Hepatocyte (in vitro differentiated cells): ENCODE data around the gene PLPP6. TPM values are rescaled to one million over a fixed set of nuclear protein-coding genes. Genes with fewer than 3 reads are reported as not detected.
A peak's percentile ranks its signal among the peaks of the same experiment; 100 is the strongest.

Experiments
- DNase-seq: peaks from one replicate; pipeline ENCODE4 v3.0.0-alpha.2; 2016; ENCODE audit warnings: low spot score
- H2AFZ ChIP-seq: fragments of 200-600 bp; sonication (generic); 2 replicates; pipeline ENCODE4 v1.6.0; 2016; ENCODE audit warnings: antibody characterized with exemption, mild to moderate bottlenecking
- H3K27ac ChIP-seq: fragments of 200-600 bp; sonication (generic); 2 replicates; pipeline ENCODE4 v1.5.1; 2016; ENCODE audit warnings: mild to moderate bottlenecking
- H3K27me3 ChIP-seq: fragments of 200-600 bp; sonication (generic); 2 replicates; pipeline ENCODE4 v1.6.1; 2016
- H3K36me3 ChIP-seq: fragments of 200-600 bp; sonication (generic); replicated peaks from 2 replicates; pipeline ENCODE4 v1.5.1; 2016; ENCODE audit warnings: low read depth; ENCODE audit not compliant: insufficient read depth
- H3K4me1 ChIP-seq: fragments of 200-600 bp; sonication (generic); 2 replicates; pipeline ENCODE4 v1.5.1; 2016; ENCODE audit warnings: mild to moderate bottlenecking, moderate library complexity; ENCODE audit not compliant: insufficient read depth
- H3K4me2 ChIP-seq: fragments of 200-600 bp; sonication (generic); 2 replicates; pipeline ENCODE4 v1.6.0; 2016
- H3K4me3 ChIP-seq: fragments of 200-600 bp; sonication (generic); 2 replicates; pipeline ENCODE4 v1.5.1; 2016; ENCODE audit warnings: mild to moderate bottlenecking
- H3K79me2 ChIP-seq: fragments of 200-600 bp; sonication (generic); 2 replicates; pipeline ENCODE4 v1.6.0; 2017; ENCODE audit warnings: mild to moderate bottlenecking
- H3K9me2 ChIP-seq: fragments of 200-600 bp; sonication (generic); replicated peaks from 2 replicates; pipeline ENCODE4 v1.6.0; 2017; ENCODE audit warnings: mild to moderate bottlenecking; ENCODE audit not compliant: insufficient read depth
- H3K9me3 ChIP-seq: fragments of 200-600 bp; sonication (generic); 2 replicates; pipeline ENCODE4 v1.5.1; 2016; ENCODE audit warnings: low read depth, mild to moderate bottlenecking
- H4K20me1 ChIP-seq: fragments of 200-600 bp; sonication (generic); 2 replicates; pipeline ENCODE4 v1.6.0; 2016; ENCODE audit warnings: mild to moderate bottlenecking; ENCODE audit not compliant: insufficient read depth, poor library complexity, severe bottlenecking
- CTCF ChIP-seq: fragments of 200-600 bp; sonication (generic); IDR thresholded peaks from 2 replicates; pipeline ENCODE4 v1.5.1; 2016; ENCODE audit warnings: antibody characterized with exemption, mild to moderate bottlenecking; ENCODE audit not compliant: poor library complexity
- EZH2 ChIP-seq: fragments of 200-600 bp; sonication (generic); IDR thresholded peaks from 2 replicates; pipeline ENCODE4 v1.6.1; 2016; ENCODE audit warnings: antibody characterized with exemption, mild to moderate bottlenecking, borderline replicate concordance
- EZH2phosphoT487 ChIP-seq: fragments of 200-600 bp; sonication (generic); IDR thresholded peaks from one replicate; pipeline ENCODE4 v1.6.1; 2018; ENCODE audit warnings: antibody characterized with exemption, mild to moderate bottlenecking, low read depth, moderate library complexity; ENCODE audit not compliant: unreplicated experiment, severe bottlenecking
- WGBS: methylation state at CpG from one replicate; pipeline ENCODE4 v1.1.6; 2016; ENCODE audit warnings: low lambda C conversion rate; ENCODE audit errors: missing lambda C conversion rate; 5-methylcytosine and 5-hydroxymethylcytosine counted together
- polyA plus RNA-seq: library from polyadenylated mRNA; unstranded; fragments of >200 nt; fragmentation: Nextera tagmentation; extraction: Ambion mirVana; gene quantifications from 2 replicates; pipeline ENCODE4 v1.2.1, GENCODE V29; 2016
- total RNA-seq: library from RNA; depleted of rRNA; stranded (reverse); fragments of >200 nt; gene quantifications from 2 replicates; pipeline ENCODE4 v1.2.3, GENCODE V29; 2014

PLPP6 gene
- total and polyA plus RNA-seq, 2 experiments from 2014 or later: 19.6 to 32.1 TPM

- TF ChIP-seq EZH2phosphoT487 (no peak), EZH2 (no peak), CTCF (no peak)
- no peaks in the 10 kb centered on the region for H4K20me1 ChIP-seq
- H3K9me2 ChIP-seq: no peaks in the 10 kb centered on the region
- H3K27me3 ChIP-seq: no peaks in the 10 kb centered on the region
- H3K4me3 ChIP-seq: no peak overlapping the region
- peak overlapping the region; percentile 61 for H2AFZ ChIP-seq
- DNase-seq: no peak
- peak overlapping the region; percentile 98 for H3K27ac ChIP-seq
- H3K4me2 ChIP-seq: peak overlapping the region; percentile 80
- 96% methylated on average over 3 of the region's 3 CpGs for WGBS
- H3K9me3 ChIP-seq: no peaks in the 10 kb centered on the region
- peaks cover 25% of the 10 kb centered on the region for H3K79me2 ChIP-seq
- H3K4me1 ChIP-seq: peaks cover 22% of the 10 kb centered on the region
- no peaks in the 10 kb centered on the region for H3K36me3 ChIP-seq
These were observed 15.3 kb downstream of the PLPP6 start for GRCh38 chr9:4677392-4677791.

- peaks cover 37% of the 10 kb centered on the region for H3K79me2 ChIP-seq
- WGBS: 2% methylated on average over 16 of the region's 16 CpGs
- H3K4me1 ChIP-seq: peaks cover 22% of the 10 kb centered on the region
- H3K4me2 ChIP-seq: peak overlapping the region; percentile 80
- peak; percentile 30 for DNase-seq
- peak overlapping the region; percentile 38 for H2AFZ ChIP-seq
- TF ChIP-seq EZH2 (no peak), EZH2phosphoT487 (no peak), CTCF (no peak)
- peak overlapping the region; percentile 98 for H3K27ac ChIP-seq
- H3K9me3 ChIP-seq: no peaks in the 10 kb centered on the region
- no peaks in the 10 kb centered on the region for H3K27me3 ChIP-seq
- H3K36me3 ChIP-seq: no peaks in the 10 kb centered on the region
- H3K4me3 ChIP-seq: peak overlapping the region; percentile 48
- H4K20me1 ChIP-seq: no peaks in the 10 kb centered on the region
- H3K9me2 ChIP-seq: no peaks in the 10 kb centered on the region
These were observed 16.7 kb downstream of the PLPP6 start for GRCh38 chr9:4678679-4679267.

GRCh38 chr9:4679268-4680172 is 17.4 kb downstream of the PLPP6 start, which contains the start of gene CDC37L1:
CDC37L1 (plus strand) TSS chr9:4679569; CDS start chr9:4679768, 199 bp downstream.
- Histone ChIP-seq H2AFZ (peak within 1 kb of the TSS; percentile 38), H3K27ac (peak within 1 kb of the TSS; percentile 98), H3K4me3 (peak within 1 kb of the TSS; percentile 62), H3K9me2 (no peaks in the 10 kb centered on the region), H4K20me1 (no peaks in the 10 kb centered on the region), H3K4me1 (peaks cover 22% of the 10 kb centered on the region), H3K79me2 (peaks cover 44% of the 10 kb centered on the region), H3K27me3 (no peaks in the 10 kb centered on the region), H3K36me3 (no peaks in the 10 kb centered on the region), H3K9me3 (no peaks in the 10 kb centered on the region), H3K4me2 (peak within 1 kb of the TSS; percentile 85)
- TF ChIP-seq CTCF (peak; percentile 44), EZH2 (no peak)
- under 1% methylated on average over 66 of the region's 66 CpGs for WGBS
- DNase-seq: peak; percentile 98
